ENCODE measurements around the gene CAPZA2. TPM values are rescaled to one million over a fixed set of nuclear protein-coding genes. Genes with fewer than 3 reads are reported as not detected.
"Not testable (repeated sequence)": the region's sequence is repeated elsewhere in the genome, so short reads cannot be mapped to it uniquely, and the experiment has no call there.

CAPZA2 gene
- total RNA-seq, 4 donors from 2014 or later, result 45.0 to 61.2 (median 52.5) TPM

- 74 to 79% methylated on average over 2 of the region's 2 CpGs for WGBS, 2 donors
- no peak overlapping the region for H3K4me3 ChIP-seq (ENCODE audit: low read depth, poor library complexity, severe bottlenecking)
- intact Hi-C loops (cut with DNase I; ENCODE audit: low total_unique reads), result loop anchor here (5.0 kb wide), 1 partner anchor 188 kb away; no protein-coding TSS in a partner anchor
- no peak for TF ChIP-seq POLR2A (IDR thresholded peaks at IDR 0.05)
- TF ChIP-seq, protein P1, sequence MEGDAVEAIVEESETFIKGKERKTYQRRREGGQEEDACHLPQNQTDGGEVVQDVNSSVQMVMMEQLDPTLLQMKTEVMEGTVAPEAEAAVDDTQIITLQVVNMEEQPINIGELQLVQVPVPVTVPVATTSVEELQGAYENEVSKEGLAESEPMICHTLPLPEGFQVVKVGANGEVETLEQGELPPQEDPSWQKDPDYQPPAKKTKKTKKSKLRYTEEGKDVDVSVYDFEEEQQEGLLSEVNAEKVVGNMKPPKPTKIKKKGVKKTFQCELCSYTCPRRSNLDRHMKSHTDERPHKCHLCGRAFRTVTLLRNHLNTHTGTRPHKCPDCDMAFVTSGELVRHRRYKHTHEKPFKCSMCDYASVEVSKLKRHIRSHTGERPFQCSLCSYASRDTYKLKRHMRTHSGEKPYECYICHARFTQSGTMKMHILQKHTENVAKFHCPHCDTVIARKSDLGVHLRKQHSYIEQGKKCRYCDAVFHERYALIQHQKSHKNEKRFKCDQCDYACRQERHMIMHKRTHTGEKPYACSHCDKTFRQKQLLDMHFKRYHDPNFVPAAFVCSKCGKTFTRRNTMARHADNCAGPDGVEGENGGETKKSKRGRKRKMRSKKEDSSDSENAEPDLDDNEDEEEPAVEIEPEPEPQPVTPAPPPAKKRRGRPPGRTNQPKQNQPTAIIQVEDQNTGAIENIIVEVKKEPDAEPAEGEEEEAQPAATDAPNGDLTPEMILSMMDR (IDR thresholded peaks at IDR 0.05), result no peak
- DNase-seq (ENCODE audit: low spot score in 2 of 2), result no peak
Measured at GRCh38 chr7:116934580-116934979, 72.2 kb downstream of the CAPZA2 start.

DNA sequence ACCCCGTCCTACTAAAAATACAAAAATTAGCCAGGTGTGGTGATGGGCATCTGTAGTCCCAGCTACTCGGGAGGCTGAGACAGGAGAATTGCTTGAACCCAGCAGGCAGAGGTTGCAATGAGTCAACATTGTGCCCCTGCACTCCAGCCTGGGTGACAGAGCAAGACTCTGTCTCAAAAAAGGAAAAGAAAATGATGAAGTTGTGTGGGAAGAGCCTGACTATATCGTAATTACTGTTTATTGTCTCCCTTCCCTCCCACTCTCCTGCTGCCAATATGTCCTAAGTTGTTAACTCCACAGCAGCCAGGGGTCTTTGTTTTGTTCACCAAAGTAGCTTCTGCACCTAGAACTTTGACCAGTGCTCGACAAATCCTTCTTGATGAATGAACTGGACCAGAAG is 74.5 kb downstream of the CAPZA2 start:
- DNase-seq (ENCODE audit: low spot score in 2 of 2); H3K4me3 ChIP-seq (ENCODE audit: low read depth, poor library complexity, severe bottlenecking); intact Hi-C loops (cut with DNase I; ENCODE audit: low total_unique reads): not testable (repeated sequence)
- 69 to 79% methylated on average over 4 of the region's 4 CpGs for WGBS, 2 donors

- intact Hi-C loops (cut with DNase I; ENCODE audit: low total_unique reads), result no loop called here
- TF ChIP-seq, protein P1 (IDR thresholded peaks at IDR 0.05), result no peak
- TF ChIP-seq POLR2A (IDR thresholded peaks at IDR 0.05), result no peak
- no peak overlapping the region for H3K4me3 ChIP-seq (ENCODE audit: low read depth, poor library complexity, severe bottlenecking)
- DNase-seq (ENCODE audit: low spot score in 2 of 2), result no peak
- WGBS, 2 donors, result 62 to 85% methylated on average over 2 of the region's 2 CpGs
Measured at GRCh38 chr7:116938678-116939077, 76.3 kb downstream of the CAPZA2 start.

DNA sequence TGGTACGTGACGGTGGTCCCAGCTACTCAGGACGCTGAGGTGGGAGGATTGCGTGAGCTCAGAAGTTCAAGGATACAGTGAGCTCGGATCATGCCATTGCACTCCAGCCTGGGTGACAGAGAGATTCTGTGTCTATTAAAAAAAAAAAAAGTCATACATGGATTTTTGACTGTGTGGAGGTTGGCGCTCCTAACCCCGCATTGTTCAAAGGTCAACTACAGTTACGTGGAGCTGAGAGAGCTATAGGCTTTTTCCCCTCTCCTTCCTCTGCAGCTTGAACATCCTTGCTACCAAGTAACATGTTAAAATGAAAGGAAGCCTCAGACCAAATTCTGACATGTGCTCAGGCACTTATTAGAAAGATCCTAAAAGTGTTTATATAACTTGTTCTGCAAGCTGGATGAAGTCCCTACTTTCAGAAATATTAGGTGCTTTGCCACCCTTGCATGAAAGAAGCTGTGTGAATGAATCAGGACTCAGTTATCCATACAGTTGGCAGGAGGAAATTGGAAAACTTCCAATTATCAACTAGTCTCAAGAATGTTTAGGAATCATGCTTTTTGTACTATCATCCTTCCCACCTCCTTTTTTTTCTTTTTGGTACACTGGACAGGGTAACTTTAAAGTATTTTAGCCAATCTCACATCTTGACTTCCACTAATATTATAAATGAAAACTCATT is 78.4 kb downstream of the CAPZA2 start:
- 82 to 95% methylated on average over 7 to 8 of the region's 8 CpGs for WGBS, 2 donors
- TF ChIP-seq, protein P1 (IDR thresholded peaks at IDR 0.05), result no peak
- TF ChIP-seq POLR2A (IDR thresholded peaks at IDR 0.05), result no peak

GRCh38 chr7:116942504-116942903 is 80.1 kb downstream of the CAPZA2 start:
- H3K4me3 ChIP-seq (ENCODE audit: low read depth, poor library complexity, severe bottlenecking), result no peak overlapping the region
- intact Hi-C loops (cut with DNase I; ENCODE audit: low total_unique reads), result no loop called here
- no peak for DNase-seq (ENCODE audit: low spot score in 2 of 2)
- 72 to 75% methylated on average over 2 of the region's 2 CpGs for WGBS, 2 donors
- TF ChIP-seq, protein P1 (IDR thresholded peaks at IDR 0.05), result no peak
- TF ChIP-seq POLR2A (IDR thresholded peaks at IDR 0.05), result no peak

More for the DNA sequence above, 78.4 kb downstream of the CAPZA2 start:
- H3K4me3 ChIP-seq (ENCODE audit: low read depth, poor library complexity, severe bottlenecking), result no peak overlapping the region
- intact Hi-C loops (cut with DNase I; ENCODE audit: low total_unique reads), result no loop called here
- no peak for DNase-seq (ENCODE audit: low spot score in 2 of 2)

DNA sequence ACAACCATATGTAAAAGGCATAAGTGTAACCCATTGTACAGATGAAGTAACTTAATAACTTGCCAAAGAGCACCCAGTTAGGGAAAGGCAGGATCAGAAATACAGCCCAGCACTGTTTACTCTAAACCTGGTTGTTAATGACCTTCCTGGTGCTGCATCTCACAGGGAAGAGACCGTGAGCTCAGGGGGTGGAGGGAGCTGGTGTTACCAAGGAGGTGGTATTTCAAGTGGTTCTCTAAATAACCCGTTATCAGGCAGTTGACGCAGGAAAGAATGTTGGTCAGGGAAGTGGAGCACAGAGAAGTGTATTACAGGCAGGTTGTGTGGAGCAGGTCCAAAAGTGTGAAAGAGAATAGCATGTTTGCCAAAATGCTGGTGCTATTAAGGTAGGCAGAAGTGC is 86.5 kb downstream of the CAPZA2 start:
- WGBS, 2 donors, result 77 to 90% methylated on average over 3 of the region's 3 CpGs
- TF ChIP-seq, protein P1 (IDR thresholded peaks at IDR 0.05), result no peak
- no peak for TF ChIP-seq POLR2A (IDR thresholded peaks at IDR 0.05)
- no peak for DNase-seq (ENCODE audit: low spot score in 2 of 2)
- no peak overlapping the region for H3K4me3 ChIP-seq (ENCODE audit: low read depth, poor library complexity, severe bottlenecking)
- intact Hi-C loops (cut with DNase I; ENCODE audit: low total_unique reads), result no loop called here
